NOMO-1 treated with dmso at 0.1 percent for 144 hours (cell line): Measurements from ENCODE around the gene THSD7B.

Experiments used
- DNase-seq: peaks from one replicate; lab custom pipeline; 2025; ENCODE audit not compliant: unreplicated experiment; lab: John Stamatoyannopoulos, UW

The THSD7B gene

GRCh38 chr2:136818839-136819238 is 53.5 kb downstream of the THSD7B start:
- no peak for DNase-seq

GRCh38 chr2:136823291-136823690 is 57.9 kb downstream of the THSD7B start:
- no peak for DNase-seq

GRCh38 chr2:136828162-136828561 is 62.8 kb downstream of the THSD7B start:
- no peak for DNase-seq

- no peak for DNase-seq
Measured at GRCh38 chr2:136828774-136829173, 63.4 kb downstream of the THSD7B start.

GRCh38 chr2:136844546-136844945 is 79.2 kb downstream of the THSD7B start:
- DNase-seq, result no peak

GRCh38 chr2:136858656-136859055 is 93.3 kb downstream of the THSD7B start:
- no peak for DNase-seq

- no peak for DNase-seq
Measured at GRCh38 chr2:136860443-136860958, 95.2 kb downstream of the THSD7B start.

GRCh38 chr2:136863468-136863867 is 98.1 kb downstream of the THSD7B start:
- no peak for DNase-seq

GRCh38 chr2:136863874-136864273 is 98.5 kb downstream of the THSD7B start:
- DNase-seq, result no peak

- DNase-seq, result no peak
Measured at GRCh38 chr2:136871424-136871823, 106.1 kb downstream of the THSD7B start.

GRCh38 chr2:136874258-136874657 is 108.9 kb downstream of the THSD7B start:
- no peak for DNase-seq

GRCh38 chr2:136891100-136891499 is 125.8 kb downstream of the THSD7B start:
- DNase-seq, result no peak

GRCh38 chr2:136894007-136894634 is 128.8 kb downstream of the THSD7B start:
- no peak for DNase-seq

GRCh38 chr2:136901732-136902131 is 136.4 kb downstream of the THSD7B start:
- no peak for DNase-seq

- DNase-seq, result no peak
Measured at GRCh38 chr2:136905779-136906178, 140.4 kb downstream of the THSD7B start.

GRCh38 chr2:136909777-136910176 is 144.4 kb downstream of the THSD7B start:
- no peak for DNase-seq

- no peak for DNase-seq
Measured at GRCh38 chr2:136916131-136916530, 150.8 kb downstream of the THSD7B start.

GRCh38 chr2:136917411-136917881 is 152.1 kb downstream of the THSD7B start:
- DNase-seq, result no peak

GRCh38 chr2:136919682-136920081 is 154.3 kb downstream of the THSD7B start:
- no peak for DNase-seq

- no peak for DNase-seq
Measured at GRCh38 chr2:136920652-136921333, 155.4 kb downstream of the THSD7B start.

GRCh38 chr2:136927156-136927555 is 161.8 kb downstream of the THSD7B start:
- no peak for DNase-seq

GRCh38 chr2:136929531-136929930 is 164.2 kb downstream of the THSD7B start:
- DNase-seq, result no peak
